ENCODE measurements around the gene COX5B. TPM values are rescaled to one million over a fixed set of nuclear protein-coding genes. Genes with fewer than 3 reads are reported as not detected.
A peak's percentile ranks its signal among the peaks of the same experiment; 100 is the strongest.

Gene COX5B
- total and polyA plus RNA-seq, 10 of the 15 experiments (the other 5 are each of a cell fraction or from before 2014, with no cell fraction given): 69.5 to 518 (median 363) TPM

DNA sequence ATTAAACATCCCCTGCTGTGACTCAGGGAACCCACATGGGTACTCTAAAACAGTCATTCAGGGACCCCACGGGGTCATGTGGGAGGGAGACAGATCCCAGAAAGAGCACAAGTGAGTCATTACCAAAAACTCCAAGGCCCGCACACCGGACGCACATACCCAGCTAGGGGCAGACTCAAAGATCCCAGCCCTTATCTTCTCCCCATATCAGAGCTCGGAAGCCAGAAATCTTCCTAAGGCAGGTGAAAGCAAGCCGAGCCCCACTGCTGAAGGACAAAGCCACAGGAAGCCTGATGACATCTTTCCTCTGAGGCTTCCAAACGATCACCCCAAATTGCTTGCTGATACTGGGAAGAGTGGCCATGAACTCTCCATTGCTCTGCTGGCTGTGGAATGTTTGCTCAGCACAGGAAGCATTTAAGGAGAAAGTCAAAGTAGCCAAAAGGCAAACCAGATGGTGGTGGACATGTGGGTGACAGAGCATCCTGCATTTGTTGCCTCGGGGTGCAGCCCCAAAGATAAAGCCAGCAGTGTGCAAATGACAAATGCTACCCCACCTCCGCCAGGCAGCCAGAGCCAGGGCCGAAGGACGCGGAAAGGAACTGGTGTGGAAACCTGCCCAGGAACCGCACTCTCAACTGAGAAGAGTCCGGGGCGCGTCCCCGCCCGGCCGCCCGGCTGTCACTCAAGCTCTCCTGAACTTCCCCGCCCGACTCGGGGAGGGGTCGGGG is 17.2 kb downstream of the COX5B start (continued):
- TF ChIP-seq PML (IDR thresholded peaks at IDR 0.05; ENCODE audit: low read length) (peak; percentile 78; the same call in 1 of the 2 replicates), POLR2A (IDR thresholded peaks at IDR 0.05; ENCODE audit: low read depth, low read length) (peak; percentile 12; the same call in 1 of the 2 replicates), ZBED1 (IDR thresholded peaks at IDR 0.05; ENCODE audit: borderline replicate concordance) (0 out of 2 replicates have a peak, but pooled peaks have one; percentile 41), EP300 (IDR thresholded peaks at IDR 0.05; ENCODE audit: borderline replicate concordance in 1 of 2, control insufficient read depth in 1 of 2, low read depth in 2 of 2, low read length in 2 of 2) (peak in 1 of 2 experiments; percentile 42; a peak in 1 of 4 replicates), BMI1 (IDR thresholded peaks at IDR 0.05; ENCODE audit: borderline replicate concordance) (no peak), RFX5 (IDR thresholded peaks at IDR 0.05; ENCODE audit: low read depth, low read length) (0 out of 2 replicates have a peak, but pooled peaks have one; percentile 13), IKZF2 (IDR thresholded peaks at IDR 0.05) (peak; percentile 71 to 81), DPF2 (IDR thresholded peaks at IDR 0.05) (peak; percentile 14; the same call in 1 of the 2 replicates), MYC (IDR thresholded peaks at IDR 0.05; ENCODE audit: insufficient read depth, insufficient read length, insufficient replicate concordance, low read length, severe bottlenecking) (peak; percentile 39), GABPA (IDR thresholded peaks at IDR 0.05; ENCODE audit: low read depth) (peak; percentile 65; the same call in 1 of the 2 replicates), KLF5 (IDR thresholded peaks at IDR 0.05; ENCODE audit: partially characterized antibody) (peak; percentile 39), JUNB (IDR thresholded peaks at IDR 0.05) (peak; percentile 89), NBN (IDR thresholded peaks at IDR 0.05) (peak; percentile 56; the same call in 1 of the 2 replicates), NRF1 (conservative IDR thresholded peaks at IDR 0.05; ENCODE audit: low read depth, low read length) (no peak), POLR2AphosphoS5 (IDR thresholded peaks at IDR 0.05; ENCODE audit: low read length) (peak; percentile 62), JUND (IDR thresholded peaks at IDR 0.05; ENCODE audit: low read depth, low read length) (no peak), HDAC2 (IDR thresholded peaks at IDR 0.05) (no peak), SIN3A (IDR thresholded peaks at IDR 0.05; ENCODE audit: low read depth, low read length) (peak; percentile 33; the same call in 1 of the 2 replicates), CHD2 (IDR thresholded peaks at IDR 0.05; ENCODE audit: borderline replicate concordance, low read depth, low read length) (no peak; the same call in 1 of the 2 replicates), ATF2 (IDR thresholded peaks at IDR 0.05; ENCODE audit: low read length) (peak; percentile 65; the same call in 1 of the 2 replicates), RAD51 (IDR thresholded peaks at IDR 0.05) (peak; percentile 27; the same call in 1 of the 2 replicates)
- TF ChIP-seq, protein P1, sequence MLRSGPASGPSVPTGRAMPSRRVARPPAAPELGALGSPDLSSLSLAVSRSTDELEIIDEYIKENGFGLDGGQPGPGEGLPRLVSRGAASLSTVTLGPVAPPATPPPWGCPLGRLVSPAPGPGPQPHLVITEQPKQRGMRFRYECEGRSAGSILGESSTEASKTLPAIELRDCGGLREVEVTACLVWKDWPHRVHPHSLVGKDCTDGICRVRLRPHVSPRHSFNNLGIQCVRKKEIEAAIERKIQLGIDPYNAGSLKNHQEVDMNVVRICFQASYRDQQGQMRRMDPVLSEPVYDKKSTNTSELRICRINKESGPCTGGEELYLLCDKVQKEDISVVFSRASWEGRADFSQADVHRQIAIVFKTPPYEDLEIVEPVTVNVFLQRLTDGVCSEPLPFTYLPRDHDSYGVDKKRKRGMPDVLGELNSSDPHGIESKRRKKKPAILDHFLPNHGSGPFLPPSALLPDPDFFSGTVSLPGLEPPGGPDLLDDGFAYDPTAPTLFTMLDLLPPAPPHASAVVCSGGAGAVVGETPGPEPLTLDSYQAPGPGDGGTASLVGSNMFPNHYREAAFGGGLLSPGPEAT (IDR thresholded peaks at IDR 0.05; ENCODE audit: low read depth): peak; percentile 58
- TF ChIP-seq, protein P2, sequence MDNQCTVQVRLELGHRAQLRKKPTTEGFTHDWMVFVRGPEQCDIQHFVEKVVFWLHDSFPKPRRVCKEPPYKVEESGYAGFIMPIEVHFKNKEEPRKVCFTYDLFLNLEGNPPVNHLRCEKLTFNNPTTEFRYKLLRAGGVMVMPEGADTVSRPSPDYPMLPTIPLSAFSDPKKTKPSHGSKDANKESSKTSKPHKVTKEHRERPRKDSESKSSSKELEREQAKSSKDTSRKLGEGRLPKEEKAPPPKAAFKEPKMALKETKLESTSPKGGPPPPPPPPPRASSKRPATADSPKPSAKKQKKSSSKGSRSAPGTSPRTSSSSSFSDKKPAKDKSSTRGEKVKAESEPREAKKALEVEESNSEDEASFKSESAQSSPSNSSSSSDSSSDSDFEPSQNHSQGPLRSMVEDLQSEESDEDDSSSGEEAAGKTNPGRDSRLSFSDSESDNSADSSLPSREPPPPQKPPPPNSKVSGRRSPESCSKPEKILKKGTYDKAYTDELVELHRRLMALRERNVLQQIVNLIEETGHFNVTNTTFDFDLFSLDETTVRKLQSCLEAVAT (IDR thresholded peaks at IDR 0.05): peak; percentile 63; the same call in 1 of the 2 replicates
- TF ChIP-seq, protein P3, sequence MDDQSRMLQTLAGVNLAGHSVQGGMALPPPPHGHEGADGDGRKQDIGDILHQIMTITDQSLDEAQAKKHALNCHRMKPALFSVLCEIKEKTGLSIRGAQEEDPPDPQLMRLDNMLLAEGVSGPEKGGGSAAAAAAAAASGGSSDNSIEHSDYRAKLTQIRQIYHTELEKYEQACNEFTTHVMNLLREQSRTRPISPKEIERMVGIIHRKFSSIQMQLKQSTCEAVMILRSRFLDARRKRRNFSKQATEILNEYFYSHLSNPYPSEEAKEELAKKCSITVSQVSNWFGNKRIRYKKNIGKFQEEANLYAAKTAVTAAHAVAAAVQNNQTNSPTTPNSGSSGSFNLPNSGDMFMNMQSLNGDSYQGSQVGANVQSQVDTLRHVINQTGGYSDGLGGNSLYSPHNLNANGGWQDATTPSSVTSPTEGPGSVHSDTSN (IDR thresholded peaks at IDR 0.05; ENCODE audit: insufficient replicate concordance, low read depth, low read length): peak; percentile 94
- TF ChIP-seq, protein P4, sequence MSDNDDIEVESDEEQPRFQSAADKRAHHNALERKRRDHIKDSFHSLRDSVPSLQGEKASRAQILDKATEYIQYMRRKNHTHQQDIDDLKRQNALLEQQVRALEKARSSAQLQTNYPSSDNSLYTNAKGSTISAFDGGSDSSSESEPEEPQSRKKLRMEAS (IDR thresholded peaks at IDR 0.05; ENCODE audit: low read depth, low read length): peak; percentile 17; the same call in 1 of the 2 replicates
